Right ventricle myocardium inferior (tissue), 1 donor: ENCODE data around the gene SLC27A5. TPM values are rescaled to one million over a fixed set of nuclear protein-coding genes. Genes with fewer than 3 reads are reported as not detected.
"Not testable (repeated sequence)": the region's sequence is repeated elsewhere in the genome, so short reads cannot be mapped to it uniquely, and the experiment has no call there.

ENCODE experiments used
- ATAC-seq: fragments of 200-7000 bp; cut with Tn5 transposase; one replicate; pipeline ENCODE4 v1.9.1; 2020; ENCODE audit warnings: mild to moderate bottlenecking, moderate library complexity
- DNase-seq: peaks from one replicate; pipeline ENCODE4 v3.0.0; 2021; ENCODE audit errors: missing footprints
- intact Hi-C: fragments of 100-400 bp; cut with DNase I; formaldehyde crosslinking; loops from one replicate; pipeline ENCODE4 v1.11.0; 2022
- microRNA-seq: library from miRNA; unstranded; fragments of <30 nt; microRNA quantifications from one replicate; pipeline ENCODE4 v1.2.0, GENCODE V29; 2020
- total RNA-seq: library from RNA; stranded (reverse); fragmentation: NEBNext Ultra II Directional; extraction: Animal tissue kit (Norgen Biotek cat#: 25700); gene quantifications from one replicate; pipeline ENCODE4 v1.2.1, GENCODE V29; 2021
- donor health status: DM: no; HTN: yes; CAD: no; lungs with severe emphysema.

The SLC27A5 gene
- total RNA-seq, 1 donor from 2014 or later, result 3.2 TPM

- intact Hi-C loops, result loop anchor here (1.0 kb wide), 1 partner anchor 11 kb away; the partner anchor contains the start of gene ZNF132
- ATAC-seq (peak; percentile 98), DNase-seq (peak; percentile 99)
Observed at GRCh38 chr19:58451358-58452101, 60.3 kb downstream of the SLC27A5 start, which contains the start of gene ZNF324B. Gene ZNF324B (plus strand): TSS chr19:58451622. CDS start chr19:58453702, 2,080 bp downstream.

GRCh38 chr19:58450856-58451357 is 60.9 kb downstream of the SLC27A5 start:
- intact Hi-C loops, result loop anchor here (1.0 kb wide), 1 partner anchor 11 kb away; the partner anchor contains the start of gene ZNF132
- no peak for DNase-seq
- ATAC-seq, result no peak

GRCh38 chr19:58449980-58450379 is 61.8 kb downstream of the SLC27A5 start:
- intact Hi-C loops, ATAC-seq, DNase-seq: not testable (repeated sequence)

GRCh38 chr19:58448860-58449259 is 62.9 kb downstream of the SLC27A5 start:
- DNase-seq, intact Hi-C loops, ATAC-seq: not testable (repeated sequence)

Small RNA genes lying within 50 kb of the gene (microRNA-seq; reads per million reads assigned to microRNA genes)
- gene MIR6807, result not detected

Other genes with a start within 250 kb of the SLC27A5 start
- 4.2 TPM for gene ZNF8, start 233.0 kb downstream of the SLC27A5 start, total RNA-seq
- gene ERVK3-1, start 206.6 kb downstream of the SLC27A5 start, total RNA-seq, result 21.7 TPM
- 1.8 TPM for gene ZSCAN22, start 185.0 kb downstream of the SLC27A5 start, total RNA-seq
- gene A1BG, start 158.5 kb downstream of the SLC27A5 start, total RNA-seq, result 3.9 TPM
- 0.19 TPM for gene ZNF497, start 149.2 kb downstream of the SLC27A5 start, total RNA-seq
- 0.22 TPM for gene ZNF837, start 131.0 kb downstream of the SLC27A5 start, total RNA-seq
- gene RPS5, start 124.7 kb downstream of the SLC27A5 start, total RNA-seq, result 551 TPM
- not detected for gene RNF225, start 116.3 kb downstream of the SLC27A5 start, total RNA-seq
- 15.8 TPM for gene ZNF584, start 103.3 kb downstream of the SLC27A5 start, total RNA-seq
- 5.1 TPM for gene ZNF132, start 71.8 kb downstream of the SLC27A5 start, total RNA-seq
- 3.2 TPM for gene ZNF324B, start 60.4 kb downstream of the SLC27A5 start, total RNA-seq
- gene ZNF324, start 44.9 kb downstream of the SLC27A5 start, total RNA-seq, result 4.3 TPM
- 3.9 TPM for gene ZNF446, start 35.6 kb downstream of the SLC27A5 start, total RNA-seq
- gene ZBTB45, start 7.8 kb upstream of the SLC27A5 start, total RNA-seq, result 9.9 TPM
- 143 TPM for gene TRIM28, start 32.1 kb upstream of the SLC27A5 start, total RNA-seq
- 123 TPM for gene CHMP2A, start 43.1 kb upstream of the SLC27A5 start, total RNA-seq
- 130 TPM for gene UBE2M, start 46.6 kb upstream of the SLC27A5 start, total RNA-seq
- gene MZF1, start 61.3 kb upstream of the SLC27A5 start, total RNA-seq, result 10.0 TPM